Neural progenitor cell (in vitro differentiated cells): ENCODE results near the gene SOX9. TPM values are rescaled to one million over a fixed set of nuclear protein-coding genes. Genes with fewer than 3 reads are reported as not detected.

ENCODE experiments used
- DNase-seq: peaks from one replicate; pipeline ENCODE4 v3.0.0-alpha.2; 2016; ENCODE audit warnings: low spot score
- H2AFZ ChIP-seq: fragments of 200-600 bp; sonication (generic); replicated peaks from 2 replicates; pipeline ENCODE4 v1.6.1; 2016; ENCODE audit warnings: antibody characterized with exemption
- H3F3A ChIP-seq: fragments of 200-600 bp; sonication (generic); 2 replicates; pipeline ENCODE4 v1.6.1; 2016; ENCODE audit warnings: antibody characterized with exemption, low read depth
- H3K27ac ChIP-seq: fragments of 200-600 bp; sonication (generic); 2 replicates; pipeline ENCODE4 v1.5.1; 2016; ENCODE audit warnings: mild to moderate bottlenecking
- H3K27me3 ChIP-seq: fragments of 200-600 bp; sonication (generic); 2 replicates; pipeline ENCODE4 v1.6.1; 2016; ENCODE audit warnings: mild to moderate bottlenecking, moderate library complexity
- H3K36me3 ChIP-seq: fragments of 200-600 bp; sonication (generic); 2 replicates; pipeline ENCODE4 v1.5.1; 2016
- H3K4me1 ChIP-seq: fragments of 200-600 bp; sonication (generic); 2 replicates; pipeline ENCODE4 v1.6.1; 2016; ENCODE audit warnings: mixed run types
- H3K4me2 ChIP-seq: fragments of 200-600 bp; sonication (generic); 2 replicates; pipeline ENCODE4 v1.6.1; 2016
- H3K4me3 ChIP-seq: fragments of 200-600 bp; sonication (generic); 2 replicates; pipeline ENCODE4 v1.5.1; 2016
- H3K79me2 ChIP-seq: fragments of 200-600 bp; sonication (generic); 2 replicates; pipeline ENCODE4 v1.6.1; 2016; ENCODE audit warnings: low read depth
- H3K9ac ChIP-seq: fragments of 200-600 bp; sonication (generic); 2 replicates; pipeline ENCODE4 v1.6.1; 2016
- H3K9me3 ChIP-seq: fragments of 200-600 bp; sonication (generic); 2 replicates; pipeline ENCODE4 v1.5.1; 2016; ENCODE audit warnings: low read depth
- H4K20me1 ChIP-seq: fragments of 200-600 bp; sonication (generic); 2 replicates; pipeline ENCODE4 v1.6.1; 2016; ENCODE audit warnings: low read depth
- H3K27ac Mint-ChIP-seq: 3 replicates; pipeline ENCODE4 v1.8.0; 2021; ENCODE audit warnings: mixed read lengths
- H3K27me3 Mint-ChIP-seq: 2 replicates; pipeline ENCODE4 v1.8.0; 2022; ENCODE audit warnings: low read depth, mild to moderate bottlenecking, inconsistent platforms, moderate library complexity, mixed read lengths; ENCODE audit not compliant: insufficient read depth
- H3K36me3 Mint-ChIP-seq: 3 replicates; pipeline ENCODE4 v1.8.0; 2021; ENCODE audit warnings: mixed read lengths
- H3K4me1 Mint-ChIP-seq: 3 replicates; pipeline ENCODE4 v1.8.0; 2021; ENCODE audit warnings: mixed read lengths
- H3K4me3 Mint-ChIP-seq: 3 replicates; pipeline ENCODE4 v1.8.0; 2021; ENCODE audit warnings: mild to moderate bottlenecking, moderate library complexity, mixed read lengths
- H3K9me3 Mint-ChIP-seq: 3 replicates; pipeline ENCODE4 v1.8.0; 2020; ENCODE audit warnings: mixed read lengths
- CTCF ChIP-seq: fragments of 200-600 bp; sonication (generic); IDR thresholded peaks from 2 replicates; pipeline ENCODE4 v1.5.1; 2017; ENCODE audit warnings: antibody characterized with exemption, mild to moderate bottlenecking
- EZH2 ChIP-seq: fragments of 200-600 bp; sonication (generic); IDR thresholded peaks from 2 replicates; pipeline ENCODE4 v1.6.1; 2017; ENCODE audit warnings: antibody characterized with exemption, mild to moderate bottlenecking, moderate library complexity
- EZH2phosphoT487 ChIP-seq: fragments of 200-600 bp; sonication (generic); IDR thresholded peaks from 2 replicates; pipeline ENCODE4 v1.6.1; 2017; ENCODE audit warnings: antibody characterized with exemption
- total RNA-seq: library from RNA; depleted of rRNA; stranded (reverse); fragments of >200 nt; gene quantifications from 2 replicates; pipeline ENCODE4 v1.2.3, GENCODE V29; 2015; ENCODE audit warnings: low replicate concordance

SOX9 gene
- total RNA-seq, 1 donor from 2014 or later = 12.7 TPM

GRCh38 chr17:72100470-72100869 lies 20.4 kb upstream of the SOX9 start:
- Histone ChIP-seq H4K20me1 (no peaks in the 10 kb centered on the region), H3K9ac (no peak overlapping the region), H3K79me2 (no peaks in the 10 kb centered on the region), H3K4me1 (no peaks in the 10 kb centered on the region), H3K4me3 (no peak overlapping the region), H3K27ac (no peak overlapping the region), H3K27me3 (no peaks in the 10 kb centered on the region), H3F3A (no peaks in the 10 kb centered on the region), H2AFZ (no peak overlapping the region), H3K4me2 (no peak overlapping the region), H3K36me3 (no peaks in the 10 kb centered on the region), H3K9me3 (no peaks in the 10 kb centered on the region)
- no peak for TF ChIP-seq CTCF
- no peak for DNase-seq
- Mint-ChIP-seq H3K27ac (no peak overlapping the region), H3K27me3 (peaks cover 5% of the 10 kb centered on the region), H3K4me3 (no peak overlapping the region), H3K9me3 (no peaks in the 10 kb centered on the region), H3K36me3 (no peaks in the 10 kb centered on the region), H3K4me1 (peaks cover 3% of the 10 kb centered on the region)

GRCh38 chr17:72101526-72101925 lies 19.3 kb upstream of the SOX9 start:
- no peak overlapping the region for H3K4me2 ChIP-seq
- Mint-ChIP-seq H3K27me3 (peaks cover 5% of the 10 kb centered on the region), H3K4me3 (no peak overlapping the region)

GRCh38 chr17:72102366-72102765 lies 18.5 kb upstream of the SOX9 start:
- Histone ChIP-seq H3F3A (peaks cover 7% of the 10 kb centered on the region), H3K27me3 (no peaks in the 10 kb centered on the region), H3K27ac (no peak overlapping the region), H3K4me1 (peaks cover 15% of the 10 kb centered on the region), H3K36me3 (no peaks in the 10 kb centered on the region), H3K4me2 (no peak overlapping the region), H3K9me3 (no peaks in the 10 kb centered on the region), H2AFZ (no peak overlapping the region), H3K9ac (no peak overlapping the region), H4K20me1 (no peaks in the 10 kb centered on the region), H3K79me2 (no peaks in the 10 kb centered on the region), H3K4me3 (no peak overlapping the region)
- TF ChIP-seq EZH2 = no peak
- TF ChIP-seq CTCF = no peak
- no peak for TF ChIP-seq EZH2phosphoT487
- Mint-ChIP-seq H3K9me3 (no peaks in the 10 kb centered on the region), H3K4me3 (no peak overlapping the region), H3K27ac (no peak overlapping the region), H3K27me3 (peaks cover 5% of the 10 kb centered on the region), H3K4me1 (peaks cover 14% of the 10 kb centered on the region), H3K36me3 (no peaks in the 10 kb centered on the region)
- no peak for DNase-seq

More at GRCh38 chr17:72101526-72101925, 19.3 kb upstream of the SOX9 start:
- Mint-ChIP-seq H3K4me1 (peaks cover 6% of the 10 kb centered on the region), H3K36me3 (no peaks in the 10 kb centered on the region), H3K9me3 (no peaks in the 10 kb centered on the region), H3K27ac (no peak overlapping the region)
- TF ChIP-seq CTCF = no peak
- H3K27ac ChIP-seq = no peak overlapping the region
- H3K9me3 ChIP-seq = no peaks in the 10 kb centered on the region
- no peaks in the 10 kb centered on the region for H3K36me3 ChIP-seq
- no peaks in the 10 kb centered on the region for H4K20me1 ChIP-seq
- H3K9ac ChIP-seq = no peak overlapping the region
- no peaks in the 10 kb centered on the region for H3K79me2 ChIP-seq
- no peak for DNase-seq
- peaks cover 6% of the 10 kb centered on the region for H3K4me1 ChIP-seq
- H3K4me3 ChIP-seq = no peak overlapping the region
- no peaks in the 10 kb centered on the region for H3K27me3 ChIP-seq
- H2AFZ ChIP-seq = no peak overlapping the region
- peaks cover 3% of the 10 kb centered on the region for H3F3A ChIP-seq
